Measurements from ENCODE around the gene ANOS1. TPM values are rescaled to one million over a fixed set of nuclear protein-coding genes. Genes with fewer than 3 reads are reported as not detected.

Gene ANOS1
- polyA plus RNA-seq, 1 of the 3 experiments (the other 2 are of a cell fraction) = under 0.01 TPM

GRCh38 chrX:8679550-8679949 is 52.4 kb downstream of the ANOS1 start:
- Histone ChIP-seq H3K36me3 (replicated peaks in 1 of 2; ENCODE audit: control insufficient read depth in 1 of 2, insufficient read depth in 2 of 2, low read length in 1 of 2) (no peaks in the 10 kb centered on the region), H2AFZ (ENCODE audit: low read depth) (no peak overlapping the region), H3K27me3 (ENCODE audit: insufficient read depth) (no peaks in the 10 kb centered on the region), H3F3A (replicated peaks; ENCODE audit: insufficient read depth) (no peaks in the 10 kb centered on the region), H3K9me3 (no peaks in the 10 kb centered on the region), H3K9ac (no peak overlapping the region), H3K4me2 (no peak overlapping the region), H3K4me3 (ENCODE audit: low read depth in 2 of 2, low read length in 1 of 2) (no peak overlapping the region), H4K20me1 (ENCODE audit: insufficient read depth) (no peaks in the 10 kb centered on the region), H3K79me2 (ENCODE audit: insufficient read depth) (no peaks in the 10 kb centered on the region), H3K9me2 (no peaks in the 10 kb centered on the region), H3K27ac (ENCODE audit: low read depth in 2 of 2, low read length in 1 of 2) (no peak overlapping the region), H3K4me1 (ENCODE audit: control insufficient read depth in 1 of 2, insufficient read depth in 2 of 2, low read depth in 1 of 2, low read length in 1 of 2) (no peaks in the 10 kb centered on the region)
- 31% methylated on average over 7 of the region's 7 CpGs for WGBS (ENCODE audit: low lambda C conversion rate)
- no peak for DNase-seq
- ChIA-PET POLR2A (no interaction called here), CTCF (no interaction called here)
- no peak for TF ChIP-seq GABPA (IDR thresholded peaks at IDR 0.05; ENCODE audit: low read depth)
- TF ChIP-seq, protein P1, sequence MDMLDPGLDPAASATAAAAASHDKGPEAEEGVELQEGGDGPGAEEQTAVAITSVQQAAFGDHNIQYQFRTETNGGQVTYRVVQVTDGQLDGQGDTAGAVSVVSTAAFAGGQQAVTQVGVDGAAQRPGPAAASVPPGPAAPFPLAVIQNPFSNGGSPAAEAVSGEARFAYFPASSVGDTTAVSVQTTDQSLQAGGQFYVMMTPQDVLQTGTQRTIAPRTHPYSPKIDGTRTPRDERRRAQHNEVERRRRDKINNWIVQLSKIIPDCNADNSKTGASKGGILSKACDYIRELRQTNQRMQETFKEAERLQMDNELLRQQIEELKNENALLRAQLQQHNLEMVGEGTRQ (IDR thresholded peaks at IDR 0.05; ENCODE audit: borderline replicate concordance, low read depth, low read length) = no peak
- no peak for TF ChIP-seq FOXJ3 (CRISPR knock-in tag; IDR thresholded peaks at IDR 0.05)

DNA sequence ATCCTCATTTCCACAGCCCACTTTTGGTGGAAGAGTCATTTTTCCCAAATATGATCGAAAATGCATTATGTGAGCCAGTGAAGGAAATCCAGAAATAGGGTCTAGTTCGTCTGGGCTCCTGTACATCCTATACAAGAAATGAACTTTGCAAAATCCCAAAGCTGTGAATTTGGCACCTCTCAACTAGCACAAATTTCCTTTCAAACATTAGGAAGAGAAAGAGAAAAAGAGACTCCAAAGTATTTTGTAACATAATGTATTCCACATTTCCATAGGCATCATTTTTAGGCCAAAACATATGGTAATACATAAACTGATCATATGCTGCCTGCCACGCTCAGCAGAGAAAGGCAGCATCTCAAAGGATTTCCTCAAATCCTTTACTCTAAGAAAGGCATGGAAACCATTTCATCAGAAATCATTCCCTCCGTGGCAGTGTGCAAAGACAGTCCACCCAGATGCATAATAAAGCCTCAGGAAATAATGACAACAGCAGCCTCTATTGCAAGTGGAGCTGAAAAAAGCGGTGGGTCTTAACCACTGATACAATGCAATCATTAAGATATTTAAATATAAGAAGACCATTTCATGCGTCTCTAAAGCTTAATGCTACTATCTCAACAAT is 56.8 kb downstream of the ANOS1 start:
- no peaks in the 10 kb centered on the region for H4K20me1 ChIP-seq (ENCODE audit: insufficient read depth)
- H2AFZ ChIP-seq (ENCODE audit: low read depth) = no peak overlapping the region
- ChIA-PET POLR2A (no interaction called here), CTCF (no interaction called here)
- no peak overlapping the region for H3K27ac ChIP-seq (ENCODE audit: low read depth in 2 of 2, low read length in 1 of 2)
- H3F3A ChIP-seq (replicated peaks; ENCODE audit: insufficient read depth) = no peaks in the 10 kb centered on the region
- H3K4me3 ChIP-seq (ENCODE audit: low read depth in 2 of 2, low read length in 1 of 2) = no peak overlapping the region
- H3K4me2 ChIP-seq = no peak overlapping the region
- no peak overlapping the region for H3K9ac ChIP-seq
- no peak for TF ChIP-seq MEF2A (IDR thresholded peaks at IDR 0.05; ENCODE audit: borderline replicate concordance, low read depth)
- TF ChIP-seq GABPA (IDR thresholded peaks at IDR 0.05; ENCODE audit: low read depth) = no peak
- TF ChIP-seq NFIC (IDR thresholded peaks at IDR 0.05; ENCODE audit: borderline replicate concordance) = no peak
- TF ChIP-seq FOSL2 (IDR thresholded peaks at IDR 0.05; ENCODE audit: borderline replicate concordance, low read depth) = no peak
- TF ChIP-seq GATA2 (CRISPR knock-in tag; IDR thresholded peaks at IDR 0.05) = no peak
- TF ChIP-seq, protein P2, sequence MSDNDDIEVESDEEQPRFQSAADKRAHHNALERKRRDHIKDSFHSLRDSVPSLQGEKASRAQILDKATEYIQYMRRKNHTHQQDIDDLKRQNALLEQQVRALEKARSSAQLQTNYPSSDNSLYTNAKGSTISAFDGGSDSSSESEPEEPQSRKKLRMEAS (IDR thresholded peaks at IDR 0.05; ENCODE audit: low read depth) = no peak
- no peak for TF ChIP-seq RXRA (IDR thresholded peaks at IDR 0.05; ENCODE audit: borderline replicate concordance, low read depth)
- TF ChIP-seq SMC3 (IDR thresholded peaks at IDR 0.05; ENCODE audit: low read depth, low read length) = no peak
- TF ChIP-seq USF1 (IDR thresholded peaks at IDR 0.05; ENCODE audit: borderline replicate concordance, low read depth) = no peak
- TF ChIP-seq, protein P3, sequence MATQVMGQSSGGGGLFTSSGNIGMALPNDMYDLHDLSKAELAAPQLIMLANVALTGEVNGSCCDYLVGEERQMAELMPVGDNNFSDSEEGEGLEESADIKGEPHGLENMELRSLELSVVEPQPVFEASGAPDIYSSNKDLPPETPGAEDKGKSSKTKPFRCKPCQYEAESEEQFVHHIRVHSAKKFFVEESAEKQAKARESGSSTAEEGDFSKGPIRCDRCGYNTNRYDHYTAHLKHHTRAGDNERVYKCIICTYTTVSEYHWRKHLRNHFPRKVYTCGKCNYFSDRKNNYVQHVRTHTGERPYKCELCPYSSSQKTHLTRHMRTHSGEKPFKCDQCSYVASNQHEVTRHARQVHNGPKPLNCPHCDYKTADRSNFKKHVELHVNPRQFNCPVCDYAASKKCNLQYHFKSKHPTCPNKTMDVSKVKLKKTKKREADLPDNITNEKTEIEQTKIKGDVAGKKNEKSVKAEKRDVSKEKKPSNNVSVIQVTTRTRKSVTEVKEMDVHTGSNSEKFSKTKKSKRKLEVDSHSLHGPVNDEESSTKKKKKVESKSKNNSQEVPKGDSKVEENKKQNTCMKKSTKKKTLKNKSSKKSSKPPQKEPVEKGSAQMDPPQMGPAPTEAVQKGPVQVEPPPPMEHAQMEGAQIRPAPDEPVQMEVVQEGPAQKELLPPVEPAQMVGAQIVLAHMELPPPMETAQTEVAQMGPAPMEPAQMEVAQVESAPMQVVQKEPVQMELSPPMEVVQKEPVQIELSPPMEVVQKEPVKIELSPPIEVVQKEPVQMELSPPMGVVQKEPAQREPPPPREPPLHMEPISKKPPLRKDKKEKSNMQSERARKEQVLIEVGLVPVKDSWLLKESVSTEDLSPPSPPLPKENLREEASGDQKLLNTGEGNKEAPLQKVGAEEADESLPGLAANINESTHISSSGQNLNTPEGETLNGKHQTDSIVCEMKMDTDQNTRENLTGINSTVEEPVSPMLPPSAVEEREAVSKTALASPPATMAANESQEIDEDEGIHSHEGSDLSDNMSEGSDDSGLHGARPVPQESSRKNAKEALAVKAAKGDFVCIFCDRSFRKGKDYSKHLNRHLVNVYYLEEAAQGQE (IDR thresholded peaks at IDR 0.05; ENCODE audit: low read depth, low read length) = no peak
- TF ChIP-seq, protein P4, sequence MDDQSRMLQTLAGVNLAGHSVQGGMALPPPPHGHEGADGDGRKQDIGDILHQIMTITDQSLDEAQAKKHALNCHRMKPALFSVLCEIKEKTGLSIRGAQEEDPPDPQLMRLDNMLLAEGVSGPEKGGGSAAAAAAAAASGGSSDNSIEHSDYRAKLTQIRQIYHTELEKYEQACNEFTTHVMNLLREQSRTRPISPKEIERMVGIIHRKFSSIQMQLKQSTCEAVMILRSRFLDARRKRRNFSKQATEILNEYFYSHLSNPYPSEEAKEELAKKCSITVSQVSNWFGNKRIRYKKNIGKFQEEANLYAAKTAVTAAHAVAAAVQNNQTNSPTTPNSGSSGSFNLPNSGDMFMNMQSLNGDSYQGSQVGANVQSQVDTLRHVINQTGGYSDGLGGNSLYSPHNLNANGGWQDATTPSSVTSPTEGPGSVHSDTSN (IDR thresholded peaks at IDR 0.05) = no peak
- WGBS (ENCODE audit: low lambda C conversion rate) = 15% methylated on average over 6 of the region's 6 CpGs
- DNase-seq = no peak
- no peaks in the 10 kb centered on the region for H3K4me1 ChIP-seq (ENCODE audit: control insufficient read depth in 1 of 2, insufficient read depth in 2 of 2, low read depth in 1 of 2, low read length in 1 of 2)
- H3K36me3 ChIP-seq (replicated peaks in 1 of 2; ENCODE audit: control insufficient read depth in 1 of 2, insufficient read depth in 2 of 2, low read length in 1 of 2) = no peaks in the 10 kb centered on the region
- no peaks in the 10 kb centered on the region for H3K9me2 ChIP-seq
- no peaks in the 10 kb centered on the region for H3K9me3 ChIP-seq
- H3K27me3 ChIP-seq (ENCODE audit: insufficient read depth) = no peaks in the 10 kb centered on the region
- no peaks in the 10 kb centered on the region for H3K79me2 ChIP-seq (ENCODE audit: insufficient read depth)
